ENCODE results near the gene SNX22. TPM values are rescaled to one million over a fixed set of nuclear protein-coding genes. Genes with fewer than 3 reads are reported as not detected.

Gene SNX22
- total RNA-seq, 1 donor = 0.18 TPM

DNA sequence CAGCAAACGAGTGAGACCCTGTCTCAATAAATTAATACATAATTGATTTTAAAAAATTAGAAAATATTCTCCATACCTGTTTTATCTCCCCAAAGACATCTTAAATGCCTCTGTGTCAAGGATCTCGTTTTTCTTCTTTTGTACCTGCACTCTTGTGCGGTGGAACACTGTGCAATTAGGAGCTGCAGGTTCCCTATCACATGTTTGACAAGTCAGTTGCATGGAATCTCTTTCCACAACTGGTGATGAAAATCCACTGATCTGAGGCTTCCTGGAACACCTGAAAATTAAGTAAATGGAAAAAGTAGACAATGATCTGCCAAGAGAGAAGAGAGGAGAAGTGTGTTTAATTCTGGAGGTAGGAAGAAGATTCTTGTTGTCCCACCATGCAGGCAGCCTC lies 3.0 kb upstream of the SNX22 start:
- TF ChIP-seq CTCF (IDR thresholded peaks at IDR 0.05; ENCODE audit: insufficient read depth, low read length) = no peak
- no peak overlapping the region for H3K4me3 ChIP-seq (ENCODE audit: low read depth, low read length)
- no peak for DNase-seq (ENCODE audit: low read depth)

DNA sequence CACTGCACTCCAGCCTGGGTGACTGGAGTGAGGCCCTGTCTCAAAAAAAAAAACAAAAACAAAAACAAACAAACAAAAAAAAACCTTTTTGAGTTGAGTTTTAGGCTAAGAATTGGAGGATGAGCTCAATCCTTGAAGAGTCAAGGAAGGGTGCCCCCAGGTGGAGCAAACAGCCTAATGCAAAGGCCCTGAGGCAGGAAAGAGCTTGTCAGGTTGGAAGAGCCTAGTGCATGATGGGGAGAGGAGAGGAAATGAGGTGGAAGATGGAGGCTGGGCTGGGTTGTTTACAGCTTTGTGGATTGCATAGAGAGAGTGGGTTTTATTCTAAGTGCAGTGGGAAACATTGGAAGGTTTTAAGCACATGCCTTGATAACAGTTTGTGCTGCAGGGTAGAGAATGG lies 2.1 kb upstream of the SNX22 start:
- TF ChIP-seq CTCF (IDR thresholded peaks at IDR 0.05; ENCODE audit: insufficient read depth, low read length) = peak; percentile 6
- no peak overlapping the region for H3K4me3 ChIP-seq (ENCODE audit: low read depth, low read length)
- DNase-seq (ENCODE audit: low read depth) = no peak

- TF ChIP-seq CTCF (IDR thresholded peaks at IDR 0.05; ENCODE audit: insufficient read depth, low read length) = no peak
- no peak overlapping the region for H3K4me3 ChIP-seq (ENCODE audit: low read depth, low read length)
- no peak for DNase-seq (ENCODE audit: low read depth)
These were observed 1.5 kb upstream of the SNX22 start for GRCh38 chr15:64149893-64150578.

- TF ChIP-seq CTCF (IDR thresholded peaks at IDR 0.05; ENCODE audit: insufficient read depth, low read length) = no peak
- DNase-seq (ENCODE audit: low read depth) = no peak
- no peak overlapping the region for H3K4me3 ChIP-seq (ENCODE audit: low read depth, low read length)
These were observed 1.2 kb downstream of the SNX22 start for GRCh38 chr15:64152507-64153387.

DNA sequence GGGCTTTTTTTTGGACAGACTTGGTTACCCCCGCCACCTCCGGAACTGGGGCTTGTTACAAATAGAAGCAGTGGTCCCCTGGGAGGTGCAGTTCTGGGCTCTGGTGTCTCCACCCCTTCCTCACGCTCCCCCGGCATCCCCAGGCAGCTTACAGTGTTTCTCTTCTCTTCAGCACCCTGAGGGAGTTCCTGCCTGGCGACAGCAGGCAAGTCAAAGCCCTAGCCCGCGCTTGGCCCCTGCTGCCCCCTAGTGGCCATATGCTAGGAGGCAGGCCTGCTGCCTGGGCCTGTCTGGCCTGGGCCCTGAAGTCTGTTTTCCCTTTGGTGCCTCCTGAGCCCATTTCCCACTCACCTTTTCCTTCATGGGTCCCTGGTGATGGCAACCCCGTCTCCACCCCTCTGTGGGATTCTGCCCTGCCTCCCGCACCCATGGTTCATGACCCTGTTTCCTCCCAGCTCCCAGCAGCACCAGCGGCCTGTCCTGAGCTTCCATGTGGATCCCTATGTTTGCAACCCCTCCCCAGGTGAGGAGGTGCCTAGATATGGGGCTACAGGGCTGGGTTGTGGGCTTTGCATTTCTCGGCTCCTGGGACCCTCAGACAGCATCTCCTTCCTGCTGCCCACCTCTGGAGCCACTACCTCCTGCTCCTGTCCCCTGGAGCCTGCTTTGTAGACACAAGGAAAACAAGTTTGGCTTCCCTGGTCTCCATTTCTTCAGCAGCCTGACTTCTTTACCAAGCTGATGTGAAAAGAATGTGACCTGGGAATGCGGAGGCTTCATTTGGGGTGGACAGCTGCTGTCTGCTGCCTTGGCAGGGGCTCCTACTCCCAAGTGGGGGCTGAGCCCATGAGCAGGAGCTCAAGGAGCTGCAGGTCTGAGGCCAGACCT lies 2.2 kb downstream of the SNX22 start:
- TF ChIP-seq CTCF (IDR thresholded peaks at IDR 0.05; ENCODE audit: insufficient read depth, low read length) = peak; percentile 99
- no peak overlapping the region for H3K4me3 ChIP-seq (ENCODE audit: low read depth, low read length)
- peak; percentile 84 for DNase-seq (ENCODE audit: low read depth)

- no peak for DNase-seq (ENCODE audit: low read depth)
- H3K4me3 ChIP-seq (ENCODE audit: low read depth, low read length) = no peak overlapping the region
- no peak for TF ChIP-seq CTCF (IDR thresholded peaks at IDR 0.05; ENCODE audit: insufficient read depth, low read length)
These were observed 4.5 kb downstream of the SNX22 start for GRCh38 chr15:64155802-64156651.
